Myocyte (in vitro differentiated cells): ENCODE measurements around the gene CORO2A. TPM values are rescaled to one million over a fixed set of nuclear protein-coding genes. Genes with fewer than 3 reads are reported as not detected.

Experiments used
- DNase-seq: peaks from one replicate; pipeline ENCODE4 v3.0.0-alpha.2; 2012; ENCODE audit warnings: low read depth
- total RNA-seq: library from RNA; depleted of rRNA; stranded (reverse); fragments of >200 nt; gene quantifications from 2 replicates; pipeline ENCODE4 v1.2.3, GENCODE V29; 2014

CORO2A gene
- total RNA-seq, 1 donor from 2014 or later, result 0.16 TPM

GRCh38 chr9:98172604-98173003 lies 19.8 kb downstream of the CORO2A start:
- DNase-seq, result peak; percentile 59

- DNase-seq, result no peak
Observed at GRCh38 chr9:98171176-98171925, 21.1 kb downstream of the CORO2A start.

DNA sequence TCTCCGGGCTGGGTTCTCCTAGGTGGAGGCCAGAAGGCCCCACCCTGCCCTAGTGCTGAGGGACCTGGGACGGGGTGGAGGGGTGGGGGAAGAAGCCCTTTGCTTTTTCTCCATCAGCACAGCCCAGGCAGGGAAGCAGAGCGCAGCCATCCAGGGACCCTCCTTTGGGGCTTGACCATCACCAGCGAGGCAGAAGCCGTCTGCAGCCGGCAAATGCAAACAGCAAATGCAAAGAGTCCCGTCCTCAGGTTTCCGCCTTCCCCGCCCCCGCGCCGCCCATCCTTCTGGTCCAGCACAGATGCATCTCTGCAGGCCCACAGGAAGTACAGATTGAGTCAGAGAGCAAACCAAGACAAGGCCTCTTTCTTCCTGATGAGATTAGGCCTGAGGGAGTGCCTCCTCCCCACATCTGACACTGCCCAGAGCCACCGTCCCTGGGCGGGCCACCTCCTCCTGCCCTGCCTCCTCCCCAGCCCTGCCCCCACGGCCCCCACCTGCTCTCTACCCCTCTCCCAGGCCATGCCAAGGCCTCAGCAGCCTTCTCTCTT lies 23.4 kb downstream of the CORO2A start:
- DNase-seq, result no peak

GRCh38 chr9:98168153-98168780 lies 24.2 kb downstream of the CORO2A start:
- no peak for DNase-seq

GRCh38 chr9:98164912-98165311 lies 27.5 kb downstream of the CORO2A start:
- DNase-seq, result no peak

DNA sequence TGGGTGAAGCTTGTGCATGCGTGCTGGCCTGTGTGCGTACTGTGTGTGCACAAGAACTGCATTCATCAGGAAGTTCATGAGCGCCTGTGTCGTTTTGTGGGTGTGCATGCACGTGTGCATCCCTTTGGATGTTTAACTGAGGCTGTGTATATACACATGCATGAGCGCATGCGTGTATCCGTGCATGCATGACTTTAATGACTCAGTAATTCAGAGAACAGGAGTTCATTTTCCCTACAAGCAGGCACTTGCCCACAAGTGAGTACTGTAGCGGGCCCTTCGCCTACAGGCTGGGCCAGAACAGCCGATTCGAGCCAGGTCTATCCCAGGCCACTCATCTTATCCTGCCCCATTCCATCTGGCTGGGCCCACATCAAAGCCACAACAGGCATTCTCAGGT lies 29.8 kb downstream of the CORO2A start:
- no peak for DNase-seq

DNA sequence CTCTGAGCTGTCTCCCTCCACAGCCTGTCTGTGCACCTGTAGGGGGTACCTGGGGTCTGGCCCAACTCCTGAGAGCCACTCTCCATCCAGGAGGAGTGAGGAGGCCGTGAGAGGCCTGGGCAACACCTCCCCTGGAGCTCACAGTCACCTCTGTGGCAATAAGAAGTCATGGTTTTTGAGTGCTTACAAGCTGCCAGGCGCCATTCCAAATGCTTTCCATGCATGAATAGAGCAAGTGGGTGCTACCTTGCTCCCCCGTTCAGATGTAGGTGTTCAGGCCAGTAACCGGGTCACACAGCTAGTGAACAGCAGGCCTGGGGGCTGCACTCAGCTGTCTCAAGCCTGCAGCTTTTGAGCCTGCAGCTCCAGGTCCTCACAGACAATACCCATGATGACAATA lies 30.6 kb downstream of the CORO2A start:
- DNase-seq, result no peak

GRCh38 chr9:98159790-98160189 lies 32.6 kb downstream of the CORO2A start:
- no peak for DNase-seq

DNA sequence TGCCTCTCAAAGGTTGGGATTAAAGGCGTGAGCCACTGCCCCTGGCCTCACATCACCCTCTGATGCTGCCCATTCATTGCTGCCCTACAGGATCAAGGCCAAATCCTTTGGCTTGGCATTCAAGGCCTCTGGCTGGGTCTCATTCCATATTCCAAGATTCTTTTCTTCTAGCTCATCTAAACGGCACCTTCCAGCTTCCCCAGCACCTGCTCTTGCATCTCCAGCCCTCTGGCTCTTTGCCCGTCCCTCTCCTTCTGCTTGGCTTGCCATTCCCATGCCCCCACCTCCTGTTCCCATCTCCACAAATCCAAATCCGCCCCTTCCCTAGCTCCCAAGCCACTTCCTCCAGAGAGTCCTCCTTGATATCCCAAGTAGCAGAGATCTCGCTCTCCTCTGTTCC lies 33.1 kb downstream of the CORO2A start:
- DNase-seq, result no peak

- no peak for DNase-seq
Observed at GRCh38 chr9:98158071-98158831, 34.2 kb downstream of the CORO2A start.

GRCh38 chr9:98157372-98157771 lies 35.1 kb downstream of the CORO2A start:
- DNase-seq, result no peak

DNA sequence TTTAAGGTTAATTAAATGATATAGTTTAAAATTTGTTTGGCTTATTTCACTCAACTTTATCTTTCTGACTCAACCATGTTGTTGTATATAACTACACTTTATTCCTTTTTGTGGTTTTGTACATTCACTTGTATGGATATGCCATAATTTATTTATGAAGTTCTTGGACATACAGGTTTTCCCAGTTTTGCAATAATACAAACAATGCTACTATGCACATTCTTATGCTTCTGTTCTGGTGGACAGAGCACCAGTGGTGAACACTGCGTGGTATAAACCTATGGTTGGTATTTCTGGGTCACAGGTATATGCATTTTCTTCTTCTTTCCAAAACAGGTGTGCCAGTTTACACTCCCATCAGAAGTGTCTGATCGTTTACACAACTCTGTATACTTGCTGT lies 37.8 kb downstream of the CORO2A start:
- no peak for DNase-seq

- DNase-seq, result no peak
Observed at GRCh38 chr9:98152526-98152925, 39.9 kb downstream of the CORO2A start.

DNA sequence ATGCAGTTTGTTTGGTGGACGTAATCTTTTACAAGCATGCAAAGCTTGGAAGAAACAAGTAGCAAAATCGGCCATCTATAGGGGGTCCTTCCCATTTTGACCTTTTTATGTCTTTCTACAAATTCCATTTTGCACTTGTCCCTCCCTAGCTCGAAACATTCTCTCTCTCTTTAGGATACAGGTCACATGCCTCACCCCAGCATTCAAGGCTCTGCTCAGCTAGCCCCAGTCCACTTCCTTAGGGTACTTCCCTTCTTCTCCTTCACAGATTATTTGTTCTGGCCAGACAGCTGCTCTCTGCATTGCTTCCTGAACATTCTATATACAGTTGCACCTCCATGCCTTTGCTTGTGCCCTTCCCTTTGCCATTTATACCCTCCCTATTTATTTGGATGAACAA lies 41.7 kb downstream of the CORO2A start:
- no peak for DNase-seq

- no peak for DNase-seq
Observed at GRCh38 chr9:98150164-98150563, 42.3 kb downstream of the CORO2A start.

DNA sequence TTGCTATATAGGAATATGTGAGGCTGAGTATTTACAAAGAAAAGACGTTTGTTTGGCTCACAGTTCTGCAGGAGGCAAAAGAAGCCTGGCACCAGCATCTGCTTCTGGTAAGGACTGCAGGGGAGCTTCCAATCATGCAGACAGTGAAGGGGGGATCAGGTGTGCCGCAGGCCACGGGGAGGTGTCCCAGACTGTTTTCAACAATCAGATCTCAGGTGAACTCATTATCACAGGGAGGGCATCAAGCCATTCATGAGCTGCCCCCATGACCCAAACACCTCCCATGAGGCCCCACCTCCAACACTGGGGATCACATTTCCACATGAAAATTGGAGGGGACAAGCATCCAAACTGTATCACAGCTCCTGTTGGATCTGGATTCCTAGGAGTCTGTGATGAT lies 43.0 kb downstream of the CORO2A start:
- DNase-seq, result no peak

- no peak for DNase-seq
Observed at GRCh38 chr9:98148486-98148885, 44.0 kb downstream of the CORO2A start.

DNA sequence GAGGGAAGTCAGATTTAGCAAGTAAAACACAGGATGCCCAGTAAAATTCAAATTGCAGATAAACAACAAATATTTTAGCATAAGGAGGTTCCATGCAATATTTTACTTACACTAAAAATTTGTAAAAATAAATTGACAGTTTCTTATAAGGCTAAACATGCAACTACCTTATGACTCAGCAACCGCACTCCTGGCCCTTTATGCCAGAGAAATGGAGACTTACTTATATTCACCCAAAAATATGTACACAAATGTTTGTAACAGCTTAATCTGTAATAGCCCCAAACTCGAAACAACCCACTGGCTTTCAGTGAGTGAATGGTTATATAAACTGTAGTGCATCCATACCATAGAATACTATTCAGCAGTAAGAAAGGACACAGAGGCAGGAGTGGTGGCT lies 44.9 kb downstream of the CORO2A start:
- DNase-seq, result no peak

GRCh38 chr9:98146101-98146991 lies 46.1 kb downstream of the CORO2A start:
- no peak for DNase-seq

- DNase-seq, result no peak
Observed at GRCh38 chr9:98144631-98145030, 47.8 kb downstream of the CORO2A start.

GRCh38 chr9:98144076-98144475 lies 48.4 kb downstream of the CORO2A start:
- DNase-seq, result no peak
